BLaER1 (cell line): ENCODE results near the gene CSNK1D.

ENCODE experiments used
- H3K27ac ChIP-seq: shearing (Covaris generic); formaldehyde crosslinking; 2 replicates; pipeline ENCODE4 v1.8.1; 2022
- H3K27me3 ChIP-seq: shearing (Covaris generic); formaldehyde crosslinking; 2 replicates; pipeline ENCODE4 v1.8.1; 2022
- H3K36me3 ChIP-seq: shearing (Covaris generic); formaldehyde crosslinking; 2 replicates; pipeline ENCODE4 v1.8.1; 2022
- H3K4me1 ChIP-seq: shearing (Covaris generic); formaldehyde crosslinking; 2 replicates; pipeline ENCODE4 v1.8.1; 2022
- H3K4me2 ChIP-seq: shearing (Covaris generic); formaldehyde crosslinking; 2 replicates; pipeline ENCODE4 v1.8.1; 2022
- H3K4me3 ChIP-seq: shearing (Covaris generic); formaldehyde crosslinking; 2 replicates; pipeline ENCODE4 v1.8.1; 2022
- H3K9ac ChIP-seq: shearing (Covaris generic); formaldehyde crosslinking; 2 replicates; pipeline ENCODE4 v1.8.1; 2022
- H3K9me3 ChIP-seq: shearing (Covaris generic); formaldehyde crosslinking; 2 replicates; pipeline ENCODE4 v1.8.1; 2022
- H4K20me1 ChIP-seq: shearing (Covaris generic); formaldehyde crosslinking; 2 replicates; pipeline ENCODE4 v1.8.1; 2022
- Cebpa-rat ChIP-seq: shearing (Covaris generic); IDR thresholded peaks from 2 replicates; pipeline ENCODE4 v1.8.1; 2022

The CSNK1D gene

GRCh38 chr17:82241183-82241925 lies 32.1 kb downstream of the CSNK1D start:
- Histone ChIP-seq H3K36me3 (peaks cover 78% of the 10 kb centered on the region), H3K4me1 (peaks cover 87% of the 10 kb centered on the region), H3K27me3 (no peaks in the 10 kb centered on the region), H4K20me1 (peaks cover 100% of the 10 kb centered on the region), H3K9me3 (no peaks in the 10 kb centered on the region), H3K4me2 (peak overlapping the region; percentile 99), H3K9ac (peak overlapping the region; percentile 45), H3K4me3 (no peak overlapping the region), H3K27ac (peak overlapping the region; percentile 63)
- no peak for TF ChIP-seq Cebpa-rat

GRCh38 chr17:82240506-82241182 lies 32.9 kb downstream of the CSNK1D start:
- Histone ChIP-seq H3K9me3 (no peaks in the 10 kb centered on the region), H3K9ac (peak overlapping the region; percentile 45), H3K4me1 (peaks cover 87% of the 10 kb centered on the region), H3K4me3 (no peak overlapping the region), H4K20me1 (peaks cover 100% of the 10 kb centered on the region), H3K4me2 (peak overlapping the region; percentile 99), H3K27ac (peak overlapping the region; percentile 63), H3K27me3 (no peaks in the 10 kb centered on the region), H3K36me3 (peaks cover 77% of the 10 kb centered on the region)
- TF ChIP-seq Cebpa-rat, result no peak

GRCh38 chr17:82239926-82240505 lies 33.5 kb downstream of the CSNK1D start:
- H4K20me1 ChIP-seq, result peaks cover 100% of the 10 kb centered on the region

GRCh38 chr17:82239401-82239925 lies 34.0 kb downstream of the CSNK1D start:
- H3K36me3 ChIP-seq, result peaks cover 67% of the 10 kb centered on the region
- peaks cover 100% of the 10 kb centered on the region for H4K20me1 ChIP-seq
- TF ChIP-seq Cebpa-rat, result no peak
- 0 out of 2 replicates have a peak overlapping the region, but pooled peaks have one; percentile 58 for H3K9ac ChIP-seq
- no peaks in the 10 kb centered on the region for H3K27me3 ChIP-seq
- peak overlapping the region; percentile 63 for H3K27ac ChIP-seq
- peak overlapping the region; percentile 99 for H3K4me2 ChIP-seq
- no peak overlapping the region for H3K4me3 ChIP-seq
- peaks cover 92% of the 10 kb centered on the region for H3K4me1 ChIP-seq
- H3K9me3 ChIP-seq, result no peaks in the 10 kb centered on the region

More at GRCh38 chr17:82239926-82240505, 33.5 kb downstream of the CSNK1D start:
- TF ChIP-seq Cebpa-rat, result no peak
- no peaks in the 10 kb centered on the region for H3K27me3 ChIP-seq
- no peak overlapping the region for H3K4me3 ChIP-seq
- peaks cover 87% of the 10 kb centered on the region for H3K4me1 ChIP-seq
- H3K27ac ChIP-seq, result peak overlapping the region; percentile 63
- no peaks in the 10 kb centered on the region for H3K9me3 ChIP-seq
- peaks cover 73% of the 10 kb centered on the region for H3K36me3 ChIP-seq
- H3K4me2 ChIP-seq, result peak overlapping the region; percentile 99
- H3K9ac ChIP-seq, result peak overlapping the region; percentile 58

- peaks cover 98% of the 10 kb centered on the region for H3K4me1 ChIP-seq
- peak overlapping the region; percentile 56 for H3K9ac ChIP-seq
- H3K27ac ChIP-seq, result peak overlapping the region; percentile 75
- TF ChIP-seq Cebpa-rat, result no peak
- no peaks in the 10 kb centered on the region for H3K9me3 ChIP-seq
- H3K4me2 ChIP-seq, result peak overlapping the region; percentile 99
- peaks cover 59% of the 10 kb centered on the region for H3K36me3 ChIP-seq
- peak overlapping the region; percentile 47 for H3K4me3 ChIP-seq
- no peaks in the 10 kb centered on the region for H3K27me3 ChIP-seq
- peaks cover 100% of the 10 kb centered on the region for H4K20me1 ChIP-seq
These were observed 34.9 kb downstream of the CSNK1D start for GRCh38 chr17:82238472-82239201.

GRCh38 chr17:82237746-82238471 lies 35.6 kb downstream of the CSNK1D start:
- peaks cover 52% of the 10 kb centered on the region for H3K36me3 ChIP-seq

GRCh38 chr17:82237083-82237745 lies 36.3 kb downstream of the CSNK1D start:
- Histone ChIP-seq H3K4me1 (peaks cover 98% of the 10 kb centered on the region), H3K27me3 (no peaks in the 10 kb centered on the region), H3K9me3 (no peaks in the 10 kb centered on the region), H3K4me2 (peak overlapping the region; percentile 99), H4K20me1 (peaks cover 99% of the 10 kb centered on the region), H3K4me3 (peak overlapping the region; percentile 47), H3K36me3 (peaks cover 45% of the 10 kb centered on the region), H3K27ac (peak overlapping the region; percentile 75), H3K9ac (peak overlapping the region; percentile 56)
- no peak for TF ChIP-seq Cebpa-rat

More at GRCh38 chr17:82237746-82238471, 35.6 kb downstream of the CSNK1D start:
- Histone ChIP-seq H3K4me3 (peak overlapping the region; percentile 47), H3K27ac (peak overlapping the region; percentile 75), H3K9ac (peak overlapping the region; percentile 56), H4K20me1 (peaks cover 100% of the 10 kb centered on the region), H3K4me1 (peaks cover 99% of the 10 kb centered on the region), H3K4me2 (peak overlapping the region; percentile 99), H3K27me3 (no peaks in the 10 kb centered on the region), H3K9me3 (no peaks in the 10 kb centered on the region)
- TF ChIP-seq Cebpa-rat, result no peak

- no peak for TF ChIP-seq Cebpa-rat
- H3K27ac ChIP-seq, result peak overlapping the region; percentile 75; the same call in 1 of the 2 replicates
- H3K9ac ChIP-seq, result peak overlapping the region; percentile 56
- H4K20me1 ChIP-seq, result peaks cover 99% of the 10 kb centered on the region
- peaks cover 99% of the 10 kb centered on the region for H3K4me1 ChIP-seq
- H3K36me3 ChIP-seq, result peaks cover 39% of the 10 kb centered on the region
- peak overlapping the region; percentile 47 for H3K4me3 ChIP-seq
- peak overlapping the region; percentile 99 for H3K4me2 ChIP-seq
- no peaks in the 10 kb centered on the region for H3K27me3 ChIP-seq
- no peaks in the 10 kb centered on the region for H3K9me3 ChIP-seq
These were observed 37.1 kb downstream of the CSNK1D start for GRCh38 chr17:82236142-82236971.
